Superior temporal gyrus (tissue), 1 donor: Measurements from ENCODE around the gene PLIN3.
"Not testable (repeated sequence)": the region's sequence is repeated elsewhere in the genome, so short reads cannot be mapped to it uniquely, and the experiment has no call there.

Experiments used
- DNase-seq: peaks from one replicate; pipeline ENCODE4 v3.0.0-alpha.2; 2016; ENCODE audit errors: extremely low spot score

The PLIN3 gene

DNA sequence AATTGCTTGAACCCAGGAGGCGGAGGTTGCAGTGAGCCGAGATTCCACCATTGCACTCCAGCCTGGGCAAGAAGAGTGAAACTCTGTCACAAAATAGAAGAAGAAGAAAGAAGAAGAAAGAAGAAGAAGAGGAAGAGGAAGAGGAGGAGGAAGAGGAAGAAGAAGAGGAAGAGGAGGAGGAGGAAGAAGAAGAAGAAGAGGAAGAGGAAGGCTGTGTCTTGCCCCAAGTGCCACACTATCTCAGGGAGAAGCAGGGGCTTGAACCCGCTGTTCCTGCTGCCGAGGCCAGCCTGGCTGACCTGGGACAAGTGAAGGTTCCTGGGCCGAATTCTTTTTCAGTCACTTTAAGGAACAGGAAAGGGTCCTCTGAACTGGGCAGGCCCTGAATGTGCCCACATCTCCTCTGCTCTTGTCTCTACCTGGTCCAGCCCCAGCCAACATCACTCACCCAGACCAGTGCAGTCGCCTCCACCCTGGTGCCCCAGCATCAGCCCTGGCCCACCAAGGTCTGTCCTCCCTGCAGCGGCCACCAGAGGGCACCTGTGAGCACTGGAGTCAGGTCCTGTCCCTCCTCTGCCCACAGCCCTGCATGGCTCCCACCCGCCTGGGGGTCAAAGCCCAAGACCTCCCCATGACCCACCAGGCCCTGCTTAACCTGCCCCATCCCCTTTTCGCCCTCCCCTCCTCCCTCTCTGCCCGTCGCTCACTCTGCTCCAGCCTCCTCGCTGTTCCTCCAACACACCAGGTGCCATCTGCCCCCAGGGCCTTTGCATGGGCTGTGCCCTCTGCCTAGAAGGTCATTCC, 55.9 kb downstream of the PLIN3 start:
- peak; percentile 66 for DNase-seq

DNA sequence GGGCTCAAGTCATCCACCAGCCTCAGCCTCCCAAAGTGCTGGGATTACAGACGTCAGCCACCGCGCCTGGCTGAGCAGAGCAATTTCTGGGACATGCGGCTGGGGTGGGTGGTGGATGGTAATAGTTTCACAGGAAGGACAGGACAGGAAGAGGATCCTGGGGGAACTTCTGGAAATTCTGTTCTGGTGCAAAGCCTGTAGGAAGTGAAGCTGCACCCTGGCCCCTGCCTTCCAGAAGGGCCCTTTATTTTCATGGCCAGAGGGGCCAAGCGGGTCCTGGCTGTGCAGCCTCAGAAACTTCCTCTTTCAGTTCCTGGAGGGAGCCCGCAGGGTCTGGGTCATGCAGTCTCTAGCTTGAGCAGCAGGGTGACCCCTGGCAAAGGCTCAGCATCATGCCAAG, 60.3 kb downstream of the PLIN3 start:
- DNase-seq = no peak

GRCh38 chr19:4806384-4806783, 61.1 kb downstream of the PLIN3 start:
- DNase-seq = no peak

DNA sequence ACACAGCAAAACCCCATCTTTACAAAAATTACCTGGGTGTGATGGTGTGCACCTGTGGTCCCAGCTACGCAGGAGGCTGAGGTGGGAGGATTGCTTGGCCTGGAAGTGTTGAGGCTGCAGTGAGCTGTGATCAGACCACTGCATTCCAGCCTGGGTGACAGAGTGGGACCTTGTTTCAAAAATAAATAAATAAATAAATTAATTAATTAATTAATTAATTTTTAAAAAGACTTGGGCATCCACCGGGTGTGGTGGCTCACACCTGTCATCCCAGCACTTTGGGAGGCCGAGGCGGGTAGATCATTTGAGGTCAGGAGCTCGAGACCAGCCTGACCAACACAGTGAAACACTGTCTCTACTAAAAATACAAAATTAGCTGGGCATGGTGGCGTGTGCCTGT, 62.3 kb downstream of the PLIN3 start:
- not testable (repeated sequence) for DNase-seq

DNA sequence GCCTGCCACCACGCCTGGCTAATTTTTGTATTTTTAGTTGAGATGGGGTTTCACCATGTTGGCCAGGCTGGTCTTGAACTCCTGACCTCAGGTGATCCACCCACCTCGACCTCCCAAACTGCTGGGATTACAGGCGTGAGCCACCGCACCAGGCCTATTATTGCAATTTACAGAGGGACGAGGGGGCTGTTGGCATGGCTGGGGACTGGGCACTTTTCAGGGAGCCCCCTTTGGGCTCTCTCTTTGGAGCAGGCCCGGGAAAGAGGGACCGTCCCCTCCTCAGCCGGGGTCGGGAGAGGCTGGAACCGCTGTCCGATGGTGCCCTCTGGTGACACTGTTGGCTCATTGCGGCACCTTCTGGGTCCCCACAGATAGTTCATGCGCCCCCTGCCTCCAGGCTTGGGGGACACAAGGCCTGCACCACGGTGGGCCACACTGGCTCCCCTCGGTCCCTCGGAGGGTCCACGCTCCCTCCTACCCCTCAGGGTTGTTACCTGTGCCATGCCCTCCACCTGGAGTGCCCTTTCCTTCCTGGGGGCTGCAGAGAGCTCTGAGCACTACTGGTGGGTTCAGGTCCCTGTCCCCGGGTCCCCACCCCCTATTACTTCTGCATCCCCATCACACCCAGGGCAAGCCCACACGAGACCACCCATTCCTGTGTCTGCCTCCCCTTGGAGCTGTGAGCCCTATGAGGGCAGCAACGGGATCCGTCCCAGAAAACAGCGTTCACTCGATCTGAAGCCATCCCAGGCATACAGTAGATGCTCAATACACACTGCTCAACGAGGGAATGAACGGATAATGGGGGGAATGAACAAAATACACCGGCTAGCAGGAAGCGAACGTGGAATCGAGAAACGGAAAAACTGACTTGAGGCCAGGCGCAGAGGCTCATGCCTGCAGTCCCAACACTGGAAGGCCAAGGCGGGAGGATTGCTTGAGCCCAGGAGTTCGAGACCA, 63.5 kb downstream of the PLIN3 start:
- DNase-seq = peak; percentile 54

- DNase-seq = no peak
Observed at GRCh38 chr19:4802711-4803110, 64.8 kb downstream of the PLIN3 start.

- no peak for DNase-seq
Observed at GRCh38 chr19:4801085-4801619, 66.3 kb downstream of the PLIN3 start.

- DNase-seq = no peak
Observed at GRCh38 chr19:4800591-4801081, 66.8 kb downstream of the PLIN3 start.

GRCh38 chr19:4795400-4795799, 72.1 kb downstream of the PLIN3 start:
- no peak for DNase-seq

DNA sequence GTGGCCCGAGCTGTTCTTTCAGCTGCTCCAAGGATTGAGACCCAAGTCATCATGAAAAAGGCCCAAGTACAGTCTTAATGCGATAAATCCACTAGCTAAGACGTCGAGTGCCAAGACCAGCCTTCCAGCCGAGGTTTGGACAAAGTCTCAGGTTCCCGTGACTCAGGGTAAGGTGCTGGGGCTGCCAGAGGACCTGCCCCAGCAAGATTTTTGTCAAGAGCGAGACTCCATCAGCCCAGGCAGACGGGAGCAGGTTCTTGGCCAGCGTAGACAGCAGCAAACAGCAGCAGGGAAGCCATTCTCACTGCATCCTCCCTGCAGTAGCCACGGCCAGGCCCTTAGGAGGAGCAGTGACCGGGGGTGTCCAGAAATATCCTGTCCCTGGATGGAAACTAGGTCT, 72.5 kb downstream of the PLIN3 start:
- no peak for DNase-seq

- DNase-seq = not testable (repeated sequence)
Observed at GRCh38 chr19:4793278-4793677, 74.2 kb downstream of the PLIN3 start.

DNA sequence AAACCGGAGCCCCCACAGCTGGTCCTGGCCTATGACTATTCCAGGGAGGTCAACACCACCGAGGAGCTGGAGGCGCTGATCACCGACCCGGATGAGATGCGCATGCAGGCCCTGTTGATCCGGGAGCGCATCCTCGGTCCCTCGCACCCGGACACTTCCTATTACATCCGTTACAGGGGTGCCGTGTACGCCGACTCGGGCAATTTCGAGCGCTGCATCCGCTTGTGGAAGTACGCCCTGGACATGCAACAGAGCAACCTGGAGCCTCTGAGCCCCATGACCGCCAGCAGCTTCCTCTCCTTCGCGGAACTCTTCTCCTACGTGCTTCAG, 74.6 kb downstream of the PLIN3 start:
- DNase-seq = not testable (repeated sequence)

DNA sequence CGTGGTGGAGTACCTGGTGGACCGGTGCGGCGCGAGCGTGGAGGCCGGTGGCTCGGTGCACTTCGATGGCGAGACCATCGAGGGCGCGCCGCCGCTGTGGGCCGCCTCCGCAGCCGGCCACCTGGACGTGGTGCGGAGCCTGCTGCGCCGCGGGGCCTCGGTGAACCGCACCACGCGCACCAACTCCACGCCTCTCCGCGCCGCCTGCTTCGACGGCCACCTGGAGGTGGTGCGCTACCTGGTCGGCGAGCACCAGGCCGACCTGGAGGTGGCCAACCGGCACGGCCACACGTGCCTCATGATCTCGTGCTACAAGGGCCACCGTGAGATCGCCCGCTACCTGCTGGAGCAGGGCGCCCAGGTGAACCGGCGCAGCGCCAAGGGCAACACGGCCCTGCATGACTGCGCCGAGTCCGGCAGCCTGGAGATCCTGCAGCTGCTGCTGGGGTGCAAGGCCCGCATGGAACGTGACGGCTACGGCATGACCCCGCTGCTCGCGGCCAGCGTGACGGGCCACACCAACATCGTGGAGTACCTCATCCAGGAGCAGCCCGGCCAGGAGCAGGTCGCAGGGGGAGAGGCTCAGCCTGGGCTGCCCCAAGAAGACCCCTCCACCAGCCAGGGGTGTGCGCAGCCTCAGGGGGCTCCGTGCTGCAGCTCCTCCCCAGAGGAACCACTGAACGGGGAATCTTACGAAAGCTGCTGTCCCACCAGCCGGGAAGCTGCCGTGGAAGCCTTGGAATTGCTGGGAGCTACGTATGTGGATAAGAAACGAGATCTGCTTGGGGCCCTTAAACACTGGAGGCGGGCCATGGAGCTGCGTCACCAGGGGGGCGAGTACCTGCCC, 75.2 kb downstream of the PLIN3 start:
- not testable (repeated sequence) for DNase-seq

DNA sequence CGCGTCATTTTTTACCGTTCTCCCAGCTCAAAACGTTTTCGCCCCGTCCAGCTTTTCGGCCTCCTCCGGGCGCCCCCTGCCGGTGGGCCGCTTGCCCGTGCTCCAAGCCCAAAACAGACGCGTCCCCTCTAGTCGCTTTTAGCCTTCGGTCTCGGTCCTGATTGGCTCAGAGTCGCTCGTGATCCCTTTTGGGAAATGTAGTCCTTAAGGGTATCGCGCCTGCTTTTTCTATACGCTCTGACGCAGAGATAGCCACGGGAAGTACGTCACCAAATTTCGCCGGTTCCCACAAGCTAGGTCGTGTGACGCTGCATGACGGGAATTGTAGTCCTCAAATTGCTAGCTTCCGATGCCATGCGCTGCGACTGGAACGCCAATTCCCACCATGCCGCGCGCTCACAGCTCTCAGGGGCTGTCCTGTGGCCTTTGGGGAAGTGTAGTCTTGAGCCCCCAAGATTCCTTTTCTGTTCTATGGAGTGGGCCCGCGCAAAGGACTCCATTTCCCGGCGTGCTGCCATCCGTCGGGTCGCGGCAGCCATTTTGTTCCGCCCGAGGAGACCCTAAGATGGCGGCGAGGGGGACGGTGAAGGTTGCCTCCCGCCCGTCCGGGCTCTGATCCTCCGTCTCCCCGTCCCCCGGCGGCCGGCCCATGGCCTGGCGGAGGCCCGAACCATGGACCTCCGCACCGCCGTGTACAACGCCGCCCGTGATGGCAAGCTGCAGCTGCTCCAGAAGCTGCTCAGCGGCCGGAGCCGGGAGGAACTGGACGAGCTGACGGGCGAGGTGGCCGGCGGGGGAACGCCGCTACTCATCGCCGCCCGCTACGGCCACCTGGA, 76.1 kb downstream of the PLIN3 start, which contains the start of gene FEM1A:
Gene FEM1A, plus strand, starts transcription at position 552 of the 836 bp plus-strand sequence. Its CDS starts 121 bp downstream, at position 673.
- peak; percentile 100 for DNase-seq
